ENCODE data around the gene POC1A. TPM values are rescaled to one million over a fixed set of nuclear protein-coding genes. Genes with fewer than 3 reads are reported as not detected.
A peak's percentile ranks its signal among the peaks of the same experiment; 100 is the strongest.

POC1A gene
- total and polyA plus RNA-seq, 9 of the 15 experiments (the other 6 are each of a cell fraction or from before 2014, with no cell fraction given), result 7.2 to 17.5 (median 12.1) TPM

- Histone ChIP-seq H3K36me3 (ENCODE audit: control insufficient read depth, insufficient read depth, low read length) (peaks cover 29% of the 10 kb centered on the region; the same call in 2 of the 3 replicates), H3K4me1 (replicated peaks in 1 of 2; ENCODE audit: control insufficient read depth in 2 of 2, insufficient read depth in 2 of 2, low read length in 2 of 2) (peaks cover 19 to 52% of the 10 kb centered on the region in 2 experiments; a peak in 4 of 5 replicates), H2AFZ (ENCODE audit: low read depth, low read length) (peak within 1 kb of the TSS; percentile 98), H3K9me1 (ENCODE audit: control insufficient read depth, insufficient read depth, low read length) (no peaks in the 10 kb centered on the region), H3K4me2 (ENCODE audit: insufficient read depth, low read length) (peak within 1 kb of the TSS; percentile 97), H4K20me1 (replicated peaks; ENCODE audit: control insufficient read depth, insufficient read depth, low read length) (peaks cover 6% of the 10 kb centered on the region; the same call in 1 of the 2 replicates), H3K9me3 (replicated peaks; ENCODE audit: control insufficient read depth, insufficient read depth, low read depth, low read length) (no peaks in the 10 kb centered on the region), H3K27ac (ENCODE audit: extremely low read depth, low read depth, low read length) (peak within 1 kb of the TSS; percentile 73), H3K27me3 (ENCODE audit: control insufficient read depth in 2 of 2, insufficient read depth in 2 of 2, low read length in 2 of 2) (no peaks in the 10 kb centered on the region), H3K4me3 (peak within 1 kb of the TSS; percentile 61), H3K79me2 (ENCODE audit: control insufficient read depth, insufficient read depth, low read length) (peaks cover 44% of the 10 kb centered on the region), H3K9ac (ENCODE audit: insufficient read depth in 1 of 2, low read depth in 2 of 2, low read length in 2 of 2) (peak within 1 kb of the TSS; percentile 70 to 95)
- POLR2A ChIA-PET, result interaction anchor here (0.5 to 1.1 kb wide), 7 partner anchors 61 to 327 kb away, joined by 3 to 4 read pairs (median 3); partner anchors contain the start of gene RPL29
- CTCF ChIA-PET (ENCODE audit: low intra/inter-chr PET ratio), result interaction anchor here (1.6 kb wide), 1 partner anchor 87 kb away, joined by 3 read pairs; no protein-coding TSS in a partner anchor
- FAIRE-seq (no peak), DNase-seq (ENCODE audit: extremely low read depth in 1 of 4, low spot score in 3 of 4) (peak; percentile 70 to 79 (median 74)), ATAC-seq (peak; percentile 53)
- no TSS peak for BruUV-seq (replicated peaks)
- intact Hi-C loops (cut with micrococcal nuclease), result loop anchor here (2.0 kb wide), 1 partner anchor 114 kb away; the partner anchor contains the start of gene PARP3
- in situ Hi-C loops (cut with MboI), result no loop called here
- under 1% methylated on average over 39 of the region's 51 CpGs for WGBS (ENCODE audit: insufficient coverage, low coverage, missing lambda C conversion rate)
- TF ChIP-seq, protein P1, sequence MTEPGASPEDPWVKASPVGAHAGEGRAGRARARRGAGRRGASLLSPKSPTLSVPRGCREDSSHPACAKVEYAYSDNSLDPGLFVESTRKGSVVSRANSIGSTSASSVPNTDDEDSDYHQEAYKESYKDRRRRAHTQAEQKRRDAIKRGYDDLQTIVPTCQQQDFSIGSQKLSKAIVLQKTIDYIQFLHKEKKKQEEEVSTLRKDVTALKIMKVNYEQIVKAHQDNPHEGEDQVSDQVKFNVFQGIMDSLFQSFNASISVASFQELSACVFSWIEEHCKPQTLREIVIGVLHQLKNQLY (CRISPR knock-in tag; conservative IDR thresholded peaks at IDR 0.05), result no peak
- TF ChIP-seq ZNF561 (CRISPR knock-in tag; conservative IDR thresholded peaks at IDR 0.05), result no peak
- no peak for TF ChIP-seq DMBX1 (CRISPR knock-in tag; IDR thresholded peaks at IDR 0.05; ENCODE audit: borderline replicate concordance)
- no peak for TF ChIP-seq THRAP3 (IDR thresholded peaks at IDR 0.05; ENCODE audit: borderline replicate concordance)
- TF ChIP-seq, protein P2, sequence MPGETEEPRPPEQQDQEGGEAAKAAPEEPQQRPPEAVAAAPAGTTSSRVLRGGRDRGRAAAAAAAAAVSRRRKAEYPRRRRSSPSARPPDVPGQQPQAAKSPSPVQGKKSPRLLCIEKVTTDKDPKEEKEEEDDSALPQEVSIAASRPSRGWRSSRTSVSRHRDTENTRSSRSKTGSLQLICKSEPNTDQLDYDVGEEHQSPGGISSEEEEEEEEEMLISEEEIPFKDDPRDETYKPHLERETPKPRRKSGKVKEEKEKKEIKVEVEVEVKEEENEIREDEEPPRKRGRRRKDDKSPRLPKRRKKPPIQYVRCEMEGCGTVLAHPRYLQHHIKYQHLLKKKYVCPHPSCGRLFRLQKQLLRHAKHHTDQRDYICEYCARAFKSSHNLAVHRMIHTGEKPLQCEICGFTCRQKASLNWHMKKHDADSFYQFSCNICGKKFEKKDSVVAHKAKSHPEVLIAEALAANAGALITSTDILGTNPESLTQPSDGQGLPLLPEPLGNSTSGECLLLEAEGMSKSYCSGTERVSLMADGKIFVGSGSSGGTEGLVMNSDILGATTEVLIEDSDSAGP (CRISPR knock-in tag; IDR thresholded peaks at IDR 0.05), result peak; percentile 89
- TF ChIP-seq TCF7L2 (IDR thresholded peaks at IDR 0.05; ENCODE audit: low read depth, low read length), result no peak
- TF ChIP-seq AFF4 (CRISPR knock-in tag; IDR thresholded peaks at IDR 0.05), result no peak
- TF ChIP-seq ZNF3 (CRISPR knock-in tag; IDR thresholded peaks at IDR 0.05), result no peak
- TF ChIP-seq ZBTB7A (IDR thresholded peaks at IDR 0.05; ENCODE audit: borderline replicate concordance, control insufficient read depth, low read depth, low read length), result peak; percentile 76
- peak; percentile 67 for TF ChIP-seq SAP30 (IDR thresholded peaks at IDR 0.05; ENCODE audit: borderline replicate concordance, insufficient read depth, low read depth, low read length, poor library complexity, severe bottlenecking)
- peak in 1 of 2 experiments; percentile 23; a peak in 1 of 4 replicates for TF ChIP-seq MAZ (CRISPR knock-in tag; conservative IDR thresholded peaks at IDR 0.05 in 1 of 2, IDR thresholded peaks at IDR 0.05 in 1 of 2)
- TF ChIP-seq NEUROD1 (IDR thresholded peaks at IDR 0.05; ENCODE audit: borderline replicate concordance, low read depth, low read length, partially characterized antibody), result peak; percentile 35
- TF ChIP-seq ZNF347 (CRISPR knock-in tag; IDR thresholded peaks at IDR 0.05; ENCODE audit: low read depth), result no peak
- no peak for TF ChIP-seq PTBP1 (IDR thresholded peaks at IDR 0.05; ENCODE audit: low read depth, low read length)
- TF ChIP-seq KHSRP (IDR thresholded peaks at IDR 0.05), result no peak
Measured at GRCh38 chr3:52056521-52056967, 97.7 kb downstream of the POC1A start, which contains the start of gene DUSP7. Gene DUSP7 (minus strand): TSS chr3:52056571. CDS start chr3:52056366, 205 bp downstream.

All from K562 (cell line).